WERI-Rb-1 (cell line): ENCODE data around the gene RNASEH2C.
"Not testable (repeated sequence)": the region's sequence is repeated elsewhere in the genome, so short reads cannot be mapped to it uniquely, and the experiment has no call there.

Experiments used
- DNase-seq: peaks from one replicate; pipeline ENCODE4 v3.0.0-alpha.2; 2020
- H3K27ac ChIP-seq: fragments of 250-450 bp; sonication (Bioruptor Pico); 2 replicates; pipeline ENCODE4 v1.5.1; 2020; ENCODE audit warnings: mild to moderate bottlenecking, moderate library complexity
- H3K27me3 ChIP-seq: fragments of 250-450 bp; sonication (Bioruptor Pico); 2 replicates; pipeline ENCODE4 v1.5.1; 2021; ENCODE audit warnings: mild to moderate bottlenecking, low read depth, moderate library complexity; ENCODE audit not compliant: insufficient read depth, severe bottlenecking
- H3K36me3 ChIP-seq: fragments of 250-450 bp; sonication (Bioruptor Pico); 2 replicates; pipeline ENCODE4 v1.5.1; 2020; ENCODE audit warnings: mild to moderate bottlenecking, moderate library complexity
- H3K4me3 ChIP-seq: 2 replicates; pipeline ENCODE4 v1.5.1; 2011; ENCODE audit warnings: low read depth, mild to moderate bottlenecking, control low read depth, low read length
- H3K9me3 ChIP-seq: fragments of 250-450 bp; sonication (Bioruptor Pico); 2 replicates; pipeline ENCODE4 v1.5.1; 2021; ENCODE audit warnings: mild to moderate bottlenecking, moderate library complexity; ENCODE audit not compliant: severe bottlenecking
- CTCF ChIP-seq: IDR thresholded peaks from 2 replicates; pipeline ENCODE4 v1.5.1; 2011; ENCODE audit warnings: low read depth, mild to moderate bottlenecking, control low read depth, inconsistent platforms, low read length

RNASEH2C gene

GRCh38 chr11:65710421-65710820 lies 10.2 kb downstream of the RNASEH2C start:
- H3K4me3 ChIP-seq, result no peak overlapping the region
- H3K9me3 ChIP-seq, result no peaks in the 10 kb centered on the region
- no peaks in the 10 kb centered on the region for H3K27me3 ChIP-seq
- no peak for DNase-seq
- H3K27ac ChIP-seq, result no peak overlapping the region; the same call in 1 of the 2 replicates
- H3K36me3 ChIP-seq, result peaks cover 29% of the 10 kb centered on the region
- TF ChIP-seq CTCF, result no peak

GRCh38 chr11:65709661-65710060 lies 10.9 kb downstream of the RNASEH2C start:
- H3K4me3 ChIP-seq, result no peak overlapping the region
- H3K27me3 ChIP-seq, result no peaks in the 10 kb centered on the region
- no peak for DNase-seq
- no peak for TF ChIP-seq CTCF
- no peaks in the 10 kb centered on the region for H3K9me3 ChIP-seq
- H3K36me3 ChIP-seq, result peaks cover 22% of the 10 kb centered on the region
- H3K27ac ChIP-seq, result no peak overlapping the region

GRCh38 chr11:65708451-65708850 lies 12.1 kb downstream of the RNASEH2C start:
- TF ChIP-seq CTCF, result no peak
- Histone ChIP-seq H3K27ac (no peak overlapping the region), H3K36me3 (peaks cover 10% of the 10 kb centered on the region), H3K9me3 (no peaks in the 10 kb centered on the region), H3K27me3 (no peaks in the 10 kb centered on the region), H3K4me3 (no peak overlapping the region)
- no peak for DNase-seq

GRCh38 chr11:65707002-65707401 lies 13.6 kb downstream of the RNASEH2C start:
- not testable (repeated sequence) for H3K27ac ChIP-seq, DNase-seq, H3K27me3 ChIP-seq, H3K4me3 ChIP-seq, H3K9me3 ChIP-seq, H3K36me3 ChIP-seq

GRCh38 chr11:65706303-65706763 lies 14.3 kb downstream of the RNASEH2C start:
- Histone ChIP-seq H3K4me3 (peak overlapping the region; percentile 5; the same call in 1 of the 2 replicates), H3K27ac (peak overlapping the region; percentile 53)
- H3K9me3 ChIP-seq, H3K27me3 ChIP-seq, H3K36me3 ChIP-seq: not testable (repeated sequence)
- peak; percentile 92 for DNase-seq
- peak; percentile 46 for TF ChIP-seq CTCF

- Histone ChIP-seq H3K36me3 (no peaks in the 10 kb centered on the region), H3K9me3 (peaks cover 7% of the 10 kb centered on the region), H3K4me3 (no peak overlapping the region), H3K27me3 (no peaks in the 10 kb centered on the region), H3K27ac (no peak overlapping the region)
- no peak for DNase-seq
- TF ChIP-seq CTCF, result no peak
Measured at GRCh38 chr11:65703846-65704245, 16.8 kb downstream of the RNASEH2C start.
